ENCODE data around the gene GRIP1. TPM values are rescaled to one million over a fixed set of nuclear protein-coding genes. Genes with fewer than 3 reads are reported as not detected.

Gene GRIP1
- total and polyA plus RNA-seq, 9 donors, result 0.36 to 10.1 (median 3.9) TPM

DNA sequence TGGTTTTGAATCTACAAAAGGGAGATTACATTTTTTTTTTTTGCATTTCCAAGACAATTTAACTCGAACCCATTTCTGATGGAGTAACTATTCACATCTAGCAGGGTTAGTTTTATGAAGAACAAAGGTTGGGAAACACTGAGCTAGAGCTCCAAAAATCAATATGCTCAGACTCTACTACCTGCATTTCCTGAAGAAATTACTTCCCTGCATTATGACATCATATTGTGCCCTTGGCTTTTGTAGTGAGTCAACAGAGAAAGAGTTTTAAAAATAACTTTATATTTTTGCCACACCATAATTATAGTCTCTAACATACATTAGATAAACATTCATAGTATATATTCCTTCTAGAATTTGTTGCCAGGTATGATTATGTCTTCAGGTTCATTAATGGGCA, 14.8 kb downstream of the GRIP1 start:
- H3K27me3 ChIP-seq, result no peaks in the 10 kb centered on the region
- no peaks in the 10 kb centered on the region for H3K36me3 ChIP-seq
- 86 to 88% (median 87%) methylated on average over 1 of the region's 1 CpG for WGBS, 3 donors
- H3K4me1 ChIP-seq (ENCODE audit: insufficient read depth), result no peaks in the 10 kb centered on the region
- intact Hi-C loops (cut with DNase I), result no loop called here
- no peak for TF ChIP-seq POLR2A (IDR thresholded peaks at IDR 0.05)
- TF ChIP-seq EP300 (IDR thresholded peaks at IDR 0.05), result no peak
- TF ChIP-seq, protein P1, sequence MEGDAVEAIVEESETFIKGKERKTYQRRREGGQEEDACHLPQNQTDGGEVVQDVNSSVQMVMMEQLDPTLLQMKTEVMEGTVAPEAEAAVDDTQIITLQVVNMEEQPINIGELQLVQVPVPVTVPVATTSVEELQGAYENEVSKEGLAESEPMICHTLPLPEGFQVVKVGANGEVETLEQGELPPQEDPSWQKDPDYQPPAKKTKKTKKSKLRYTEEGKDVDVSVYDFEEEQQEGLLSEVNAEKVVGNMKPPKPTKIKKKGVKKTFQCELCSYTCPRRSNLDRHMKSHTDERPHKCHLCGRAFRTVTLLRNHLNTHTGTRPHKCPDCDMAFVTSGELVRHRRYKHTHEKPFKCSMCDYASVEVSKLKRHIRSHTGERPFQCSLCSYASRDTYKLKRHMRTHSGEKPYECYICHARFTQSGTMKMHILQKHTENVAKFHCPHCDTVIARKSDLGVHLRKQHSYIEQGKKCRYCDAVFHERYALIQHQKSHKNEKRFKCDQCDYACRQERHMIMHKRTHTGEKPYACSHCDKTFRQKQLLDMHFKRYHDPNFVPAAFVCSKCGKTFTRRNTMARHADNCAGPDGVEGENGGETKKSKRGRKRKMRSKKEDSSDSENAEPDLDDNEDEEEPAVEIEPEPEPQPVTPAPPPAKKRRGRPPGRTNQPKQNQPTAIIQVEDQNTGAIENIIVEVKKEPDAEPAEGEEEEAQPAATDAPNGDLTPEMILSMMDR (IDR thresholded peaks at IDR 0.05), result no peak
- H3K9me3 ChIP-seq, result no peaks in the 10 kb centered on the region
- DNase-seq, result no peak
- H3K27ac ChIP-seq, result no peak overlapping the region
- H3K4me3 ChIP-seq, result no peak overlapping the region

DNA sequence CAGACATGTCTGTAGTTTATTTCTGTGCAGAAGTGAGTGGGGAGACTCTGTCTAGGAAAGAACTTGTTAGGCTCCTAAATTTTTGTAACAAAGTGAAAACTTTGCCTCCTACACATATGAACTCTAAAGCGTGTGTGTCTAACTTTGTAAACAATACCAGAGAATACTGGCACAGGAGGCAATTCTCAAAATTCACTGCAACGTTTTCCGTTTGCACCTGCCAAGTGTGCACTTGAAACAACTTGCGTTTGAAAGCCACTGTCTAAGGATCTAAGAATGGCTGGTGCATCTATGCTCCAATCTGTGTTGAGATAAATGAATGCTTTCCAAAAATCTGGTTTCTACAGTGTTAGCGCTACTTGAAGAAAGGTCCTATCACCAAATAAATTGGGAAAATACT, 15.3 kb downstream of the GRIP1 start:
- Histone ChIP-seq H3K4me3 (no peak overlapping the region), H3K4me1 (ENCODE audit: insufficient read depth) (no peaks in the 10 kb centered on the region), H3K36me3 (no peaks in the 10 kb centered on the region), H3K9me3 (no peaks in the 10 kb centered on the region), H3K27ac (no peak overlapping the region), H3K27me3 (no peaks in the 10 kb centered on the region)
- DNase-seq, result no peak
- no peak for TF ChIP-seq EP300 (IDR thresholded peaks at IDR 0.05)
- TF ChIP-seq, protein P1 (IDR thresholded peaks at IDR 0.05), result no peak
- no peak for TF ChIP-seq POLR2A (IDR thresholded peaks at IDR 0.05)
- intact Hi-C loops (cut with DNase I), result no loop called here
- WGBS, 3 donors, result 59 to 83% (median 69%) methylated on average over 5 of the region's 5 CpGs

DNA sequence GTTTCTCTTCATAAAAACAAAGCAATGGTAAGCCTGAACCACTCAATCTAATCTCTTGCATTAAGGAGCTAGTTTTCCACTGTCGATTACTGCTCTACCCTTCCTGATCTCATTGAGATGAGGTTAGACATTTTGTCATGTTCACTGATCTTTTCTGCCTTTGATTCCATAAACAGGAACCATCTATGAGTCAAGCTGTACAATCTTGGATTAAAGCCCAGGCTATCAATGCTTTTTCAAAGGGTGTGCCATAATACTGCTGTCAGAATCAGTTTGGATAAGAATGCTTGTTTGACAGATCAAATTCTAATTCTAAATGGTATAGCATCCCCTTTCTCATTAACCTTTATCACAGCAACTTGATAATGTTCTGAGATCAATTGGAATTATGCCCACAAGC, 16.1 kb downstream of the GRIP1 start:
- Histone ChIP-seq H3K4me3 (no peak overlapping the region), H3K36me3 (no peaks in the 10 kb centered on the region), H3K4me1 (ENCODE audit: insufficient read depth) (no peaks in the 10 kb centered on the region), H3K27ac (no peak overlapping the region), H3K9me3 (no peaks in the 10 kb centered on the region), H3K27me3 (no peaks in the 10 kb centered on the region)
- no peak for DNase-seq
- 37 to 53% (median 53%) methylated on average over 1 of the region's 1 CpG for WGBS, 3 donors
- no peak for TF ChIP-seq EP300 (IDR thresholded peaks at IDR 0.05)
- TF ChIP-seq, protein P1 (IDR thresholded peaks at IDR 0.05), result no peak
- TF ChIP-seq POLR2A (IDR thresholded peaks at IDR 0.05), result no peak
- intact Hi-C loops (cut with DNase I), result no loop called here

DNA sequence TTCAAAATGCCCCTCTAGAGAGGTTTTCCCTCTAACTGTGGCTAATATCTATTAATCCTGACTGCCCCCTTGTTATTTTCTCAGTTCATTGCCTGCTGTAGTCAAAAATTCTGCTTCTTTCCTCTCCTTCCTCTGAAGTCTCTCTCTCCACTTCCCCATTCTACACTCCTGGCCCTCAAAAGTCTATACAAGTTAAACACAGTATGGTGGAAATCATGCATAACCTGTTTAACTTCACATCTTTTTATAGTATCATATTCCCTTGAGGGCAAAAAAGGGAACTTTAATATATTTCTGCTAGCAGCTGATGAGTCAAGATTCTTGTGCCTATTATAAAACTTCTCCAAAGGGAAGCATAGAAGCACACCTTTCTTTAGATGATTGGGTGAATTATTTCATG, 16.7 kb downstream of the GRIP1 start:
- Histone ChIP-seq H3K27me3 (no peaks in the 10 kb centered on the region), H3K4me3 (no peak overlapping the region), H3K9me3 (no peaks in the 10 kb centered on the region), H3K4me1 (ENCODE audit: insufficient read depth) (no peaks in the 10 kb centered on the region), H3K27ac (no peak overlapping the region), H3K36me3 (no peaks in the 10 kb centered on the region)
- TF ChIP-seq, protein P1 (IDR thresholded peaks at IDR 0.05), result no peak
- no peak for TF ChIP-seq POLR2A (IDR thresholded peaks at IDR 0.05)
- intact Hi-C loops (cut with DNase I), result no loop called here
- DNase-seq, result no peak

DNA sequence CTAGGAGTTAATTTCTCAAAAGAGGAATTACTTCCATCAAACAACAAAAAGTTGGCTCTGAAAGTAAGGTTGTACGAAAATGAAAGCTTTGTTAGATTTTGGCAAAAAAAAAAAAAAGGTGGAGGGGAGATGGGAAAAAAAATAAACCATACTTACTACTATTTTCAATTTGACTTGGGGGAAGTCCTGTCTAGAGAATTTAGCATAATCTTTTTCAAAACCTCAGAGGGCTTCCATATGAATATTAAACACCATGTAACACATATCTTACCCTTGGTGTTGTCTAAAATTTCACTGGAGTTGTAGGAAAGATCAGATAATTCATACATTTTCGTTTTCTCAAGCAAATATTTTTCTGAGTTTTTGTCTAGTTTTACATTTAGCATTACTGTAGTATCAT, 17.5 kb downstream of the GRIP1 start:
- 49 to 66% (median 56%) methylated on average over 2 of the region's 2 CpGs for WGBS, 3 donors

More for the DNA sequence above, 17.5 kb downstream of the GRIP1 start:
- H3K9me3 ChIP-seq, result no peaks in the 10 kb centered on the region
- H3K4me3 ChIP-seq, result no peak overlapping the region
- no peaks in the 10 kb centered on the region for H3K36me3 ChIP-seq
- H3K27ac ChIP-seq, result no peak overlapping the region
- intact Hi-C loops (cut with DNase I), result no loop called here
- no peaks in the 10 kb centered on the region for H3K27me3 ChIP-seq
- DNase-seq, result no peak
- TF ChIP-seq, protein P1 (IDR thresholded peaks at IDR 0.05), result no peak
- TF ChIP-seq POLR2A (IDR thresholded peaks at IDR 0.05), result no peak
- no peak for TF ChIP-seq EP300 (IDR thresholded peaks at IDR 0.05)
- H3K4me1 ChIP-seq (ENCODE audit: insufficient read depth), result no peaks in the 10 kb centered on the region

Data from ovary (tissue), 9 donors.